ENCODE data around the gene COMMD2.

DNA sequence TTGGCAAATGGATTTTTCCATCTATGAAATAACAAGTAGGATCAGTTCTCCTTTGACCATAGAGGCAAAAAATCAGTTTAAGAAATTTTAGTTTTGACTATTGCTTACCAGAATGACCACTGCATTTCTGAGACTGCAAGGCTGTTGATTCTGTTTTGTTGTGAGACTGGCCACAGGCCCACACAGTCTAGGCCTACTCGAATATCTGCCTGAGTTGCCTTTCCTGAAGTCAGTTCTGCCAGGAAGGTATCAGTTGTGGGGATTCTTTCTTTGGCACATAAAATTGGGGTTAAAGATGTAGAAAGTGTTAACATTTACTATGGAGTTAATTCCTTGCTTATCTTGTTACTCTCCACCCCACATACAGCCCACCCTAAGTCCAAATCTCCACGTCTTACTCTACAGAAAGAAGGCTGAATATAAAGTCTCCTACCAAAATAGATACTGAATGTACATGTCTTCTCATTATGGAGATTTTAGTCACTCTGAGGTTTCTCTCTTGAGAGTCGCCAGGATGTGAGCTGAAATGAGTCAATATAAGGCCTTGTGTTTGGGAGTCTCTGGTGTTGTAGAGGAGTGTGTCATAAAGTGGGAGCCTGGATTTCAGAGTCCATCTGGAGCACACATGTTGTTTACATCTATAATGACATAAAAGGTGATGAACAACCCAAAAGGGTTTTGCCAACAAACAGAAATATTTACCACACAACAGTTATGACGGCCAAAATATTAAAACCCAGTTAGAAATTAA, 49.4 kb downstream of the COMMD2 start:
- TF ChIP-seq, protein P1, sequence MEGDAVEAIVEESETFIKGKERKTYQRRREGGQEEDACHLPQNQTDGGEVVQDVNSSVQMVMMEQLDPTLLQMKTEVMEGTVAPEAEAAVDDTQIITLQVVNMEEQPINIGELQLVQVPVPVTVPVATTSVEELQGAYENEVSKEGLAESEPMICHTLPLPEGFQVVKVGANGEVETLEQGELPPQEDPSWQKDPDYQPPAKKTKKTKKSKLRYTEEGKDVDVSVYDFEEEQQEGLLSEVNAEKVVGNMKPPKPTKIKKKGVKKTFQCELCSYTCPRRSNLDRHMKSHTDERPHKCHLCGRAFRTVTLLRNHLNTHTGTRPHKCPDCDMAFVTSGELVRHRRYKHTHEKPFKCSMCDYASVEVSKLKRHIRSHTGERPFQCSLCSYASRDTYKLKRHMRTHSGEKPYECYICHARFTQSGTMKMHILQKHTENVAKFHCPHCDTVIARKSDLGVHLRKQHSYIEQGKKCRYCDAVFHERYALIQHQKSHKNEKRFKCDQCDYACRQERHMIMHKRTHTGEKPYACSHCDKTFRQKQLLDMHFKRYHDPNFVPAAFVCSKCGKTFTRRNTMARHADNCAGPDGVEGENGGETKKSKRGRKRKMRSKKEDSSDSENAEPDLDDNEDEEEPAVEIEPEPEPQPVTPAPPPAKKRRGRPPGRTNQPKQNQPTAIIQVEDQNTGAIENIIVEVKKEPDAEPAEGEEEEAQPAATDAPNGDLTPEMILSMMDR (IDR thresholded peaks at IDR 0.05): no peak
- no peak for TF ChIP-seq POLR2A (IDR thresholded peaks at IDR 0.05)
